Transverse colon (tissue), 4 donors: ENCODE data around the gene ABCG2. TPM values are rescaled to one million over a fixed set of nuclear protein-coding genes. Genes with fewer than 3 reads are reported as not detected.

ENCODE experiments used
- DNase-seq: peaks from one replicate; pipeline ENCODE4 v3.0.0-alpha.2; 2019
- H3K27ac ChIP-seq, 4 donors: fragments of 200-600 bp; sonication (generic); 2 replicates each; pipeline ENCODE4 v1.5.1; 2016 to 2018; ENCODE audit warnings: inconsistent platforms in 4 of 4
- H3K27me3 ChIP-seq: fragments of 200-600 bp; sonication (generic); 2 replicates; pipeline ENCODE4 v1.5.1; 2017; ENCODE audit warnings: inconsistent platforms
- H3K36me3 ChIP-seq, 4 donors: fragments of 200-600 bp; sonication (generic); 2 replicates each; pipeline ENCODE4 v1.5.1; 2017 to 2019; ENCODE audit warnings: inconsistent platforms in 4 of 4
- H3K4me1 ChIP-seq, 4 donors: fragments of 200-600 bp; sonication (generic); 2 replicates each; pipeline ENCODE4 v1.5.1; 2017 to 2020; ENCODE audit warnings: inconsistent platforms in 4 of 4
- H3K4me3 ChIP-seq, 4 donors: fragments of 200-600 bp; sonication (generic); 1 replicate in 1 of 4; 2 replicates in 3 of 4; pipeline versions ENCODE4 v1.5.1 to v1.6.1; 2017 to 2019; ENCODE audit warnings: inconsistent platforms in 4 of 4
- H3K9me3 ChIP-seq, 2 donors: fragments of 200-600 bp; sonication (generic); 2 replicates each; pipeline ENCODE4 v1.5.1; 2017 to 2019; ENCODE audit warnings: inconsistent platforms in 2 of 2
- EP300 ChIP-seq: sonication (generic); formaldehyde crosslinking; IDR thresholded peaks from one replicate; pipeline ENCODE4 v1.6.1; 2017; ENCODE audit warnings: antibody characterized with exemption, low read depth
- POLR2A ChIP-seq: fragments of 450-650 bp; IDR thresholded peaks from one replicate; pipeline ENCODE4 v1.6.1; 2016; ENCODE audit warnings: antibody characterized with exemption, mild to moderate bottlenecking, moderate library complexity
- POLR2AphosphoS5 ChIP-seq, 3 donors: sonication (generic); formaldehyde crosslinking; IDR thresholded peaks; one replicate each; pipeline ENCODE4 v1.6.1; 2016; ENCODE audit warnings: antibody characterized with exemption in 3 of 3
- WGBS, 2 donors: methylation state at CpG; one replicate each; pipeline ENCODE4 v1.1.5; 2018; ENCODE audit warnings: low coverage in 1 of 2; 5-methylcytosine and 5-hydroxymethylcytosine counted together
- in situ Hi-C, 4 donors: fragments of 200-750 bp; cut with MboI; loops; one replicate each; pipeline versions ENCODE4 v1.15.0 to v1.15.1; 2017; ENCODE audit warnings: low sequenced_read_pairs in 3 of 4, low pct_ligation_motif_present in 1 of 4, low pct_unique_long_range_greater_than_20kb in 1 of 4
- intact Hi-C: fragments of 100-400 bp; cut with DNase I; formaldehyde crosslinking; loops from one replicate; pipeline ENCODE4 v1.15.1; 2023; ENCODE audit warnings: low total_unique reads
- small RNA-seq, 4 donors: library from RNA; depleted of rRNA; stranded (forward); fragments of <200 nt; gene quantifications; one replicate each; pipeline ENCODE3, GENCODE V24; 2016
- total RNA-seq, 4 donors: library from RNA; depleted of rRNA; stranded (reverse); fragments of >200 nt; gene quantifications; one replicate each; pipeline ENCODE4 v1.1.0, GENCODE V29; 2016
- TF ChIP-seq, protein P1 (sequence below), 5 experiments: fragments of 200-600 bp in 3 of 5; fragments of 450-650 bp in 2 of 5; sonication (generic) in 3 of 5; IDR thresholded peaks; 1 replicate in 2 of 5; 2 replicates in 3 of 5; pipeline ENCODE4 v1.5.1; 2016 to 2017; ENCODE audit warnings: antibody characterized with exemption in 5 of 5, inconsistent platforms in 3 of 5, mild to moderate bottlenecking in 2 of 5, moderate library complexity in 1 of 5

ABCG2 gene
- total RNA-seq, 4 donors from 2014 or later = 5.6 to 36.6 (median 21.4) TPM

DNA sequence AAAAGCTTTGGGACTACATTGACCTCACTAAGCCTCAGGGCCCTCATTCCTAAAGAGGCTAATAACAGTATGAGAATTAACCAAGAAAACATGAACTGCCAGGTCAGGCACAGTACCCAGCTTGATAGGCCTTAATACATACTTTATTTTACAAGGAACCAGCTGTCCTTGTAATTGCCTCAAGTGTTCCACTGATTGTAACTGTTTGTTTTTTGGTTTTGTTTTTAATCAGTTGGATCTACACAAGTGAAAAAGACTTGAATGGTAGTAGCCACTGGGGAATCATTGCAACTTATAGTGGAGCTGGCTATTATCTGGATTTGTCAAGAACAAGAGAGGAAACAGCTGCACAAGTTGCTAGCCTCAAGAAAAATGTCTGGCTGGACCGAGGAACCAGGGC, 115.4 kb downstream of the ABCG2 start:
- WGBS, 2 donors = 79% methylated on average over 1 of the region's 1 CpG; no CpG with 5 or more reads in 1 of the 2 donors
- peaks cover 0 to 36% (median 5%) of the 10 kb centered on the region in 4 donors for H3K36me3 ChIP-seq
- no peaks in the 10 kb centered on the region for H3K27me3 ChIP-seq
- intact Hi-C loops (no loop called here), in situ Hi-C loops (loop anchor here in 2 of 4 donors (25.0 kb wide), 2 partner anchors 344 to 469 kb away; partner anchors contain the start of genes HERC6 (in 1 of the 2) and PYURF (in 1 of the 2))
- DNase-seq = no peak
- H3K9me3 ChIP-seq = no peaks in the 10 kb centered on the region
- TF ChIP-seq POLR2AphosphoS5 (IDR thresholded peaks at IDR 0.05) (no peak), POLR2A (no peak), EP300 (no peak)
- TF ChIP-seq, protein P1, sequence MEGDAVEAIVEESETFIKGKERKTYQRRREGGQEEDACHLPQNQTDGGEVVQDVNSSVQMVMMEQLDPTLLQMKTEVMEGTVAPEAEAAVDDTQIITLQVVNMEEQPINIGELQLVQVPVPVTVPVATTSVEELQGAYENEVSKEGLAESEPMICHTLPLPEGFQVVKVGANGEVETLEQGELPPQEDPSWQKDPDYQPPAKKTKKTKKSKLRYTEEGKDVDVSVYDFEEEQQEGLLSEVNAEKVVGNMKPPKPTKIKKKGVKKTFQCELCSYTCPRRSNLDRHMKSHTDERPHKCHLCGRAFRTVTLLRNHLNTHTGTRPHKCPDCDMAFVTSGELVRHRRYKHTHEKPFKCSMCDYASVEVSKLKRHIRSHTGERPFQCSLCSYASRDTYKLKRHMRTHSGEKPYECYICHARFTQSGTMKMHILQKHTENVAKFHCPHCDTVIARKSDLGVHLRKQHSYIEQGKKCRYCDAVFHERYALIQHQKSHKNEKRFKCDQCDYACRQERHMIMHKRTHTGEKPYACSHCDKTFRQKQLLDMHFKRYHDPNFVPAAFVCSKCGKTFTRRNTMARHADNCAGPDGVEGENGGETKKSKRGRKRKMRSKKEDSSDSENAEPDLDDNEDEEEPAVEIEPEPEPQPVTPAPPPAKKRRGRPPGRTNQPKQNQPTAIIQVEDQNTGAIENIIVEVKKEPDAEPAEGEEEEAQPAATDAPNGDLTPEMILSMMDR (IDR thresholded peaks at IDR 0.05) = no peak
- H3K4me3 ChIP-seq = no peak overlapping the region
- H3K27ac ChIP-seq = no peak overlapping the region
- H3K4me1 ChIP-seq = peaks cover 0 to 3% (median 0%) of the 10 kb centered on the region in 4 donors

DNA sequence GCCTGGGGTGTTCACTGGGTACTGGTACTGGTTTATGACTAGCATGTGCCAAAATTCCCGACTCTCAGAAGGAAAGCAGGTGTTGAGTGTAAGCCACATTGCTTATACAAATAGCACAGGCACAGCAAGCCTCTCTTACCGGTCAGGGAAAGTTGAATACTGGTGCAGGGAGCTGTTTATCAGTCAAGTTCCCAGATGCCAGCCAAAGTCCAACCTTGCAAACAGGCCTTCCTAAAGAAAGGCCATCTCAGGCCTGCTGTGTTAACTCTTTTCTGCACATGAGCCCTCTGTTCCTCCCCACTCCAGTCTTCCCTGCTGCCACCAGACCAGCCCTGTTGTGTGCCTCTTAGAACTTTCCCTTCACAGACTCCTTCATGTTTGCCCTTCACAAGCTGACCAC, 116.8 kb downstream of the ABCG2 start:
- intact Hi-C loops (no loop called here), in situ Hi-C loops (loop anchor here in 2 of 4 donors (25.0 kb wide), 2 partner anchors 346 to 471 kb away; partner anchors contain the start of genes HERC6 (in 1 of the 2) and PYURF (in 1 of the 2))
- Histone ChIP-seq H3K27me3 (no peaks in the 10 kb centered on the region), H3K4me3 (no peak overlapping the region), H3K36me3 (peaks cover 0 to 30% (median 6%) of the 10 kb centered on the region in 4 donors), H3K9me3 (no peaks in the 10 kb centered on the region), H3K4me1 (peaks cover 0 to 3% (median 0%) of the 10 kb centered on the region in 4 donors), H3K27ac (no peak overlapping the region)
- TF ChIP-seq POLR2AphosphoS5 (IDR thresholded peaks at IDR 0.05) = no peak
- WGBS, 2 donors = 20% methylated on average over 2 of the region's 2 CpGs; no CpG with 5 or more reads in 1 of the 2 donors
- no peak for DNase-seq

DNA sequence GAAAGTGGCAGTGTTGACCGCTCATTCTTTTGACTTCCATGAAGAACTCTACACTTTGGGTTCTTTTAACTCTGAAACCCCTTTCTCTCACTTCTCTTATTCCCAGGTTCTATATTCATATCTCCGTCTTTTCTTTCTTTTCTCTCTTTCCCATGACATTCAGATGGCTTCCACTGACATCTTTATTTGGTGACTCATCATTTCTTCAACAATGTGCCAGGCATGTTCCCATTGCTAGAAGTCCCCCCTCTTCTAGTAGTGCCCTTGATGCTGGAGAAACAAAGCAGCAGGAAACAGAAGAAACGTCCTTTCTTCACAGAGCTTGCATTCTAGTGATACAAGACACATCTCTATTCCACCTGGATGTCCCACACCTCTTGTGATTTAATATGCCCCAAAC, 117.7 kb downstream of the ABCG2 start:
- H3K27ac ChIP-seq = no peak overlapping the region
- intact Hi-C loops (no loop called here), in situ Hi-C loops (loop anchor here in 2 of 4 donors (25.0 kb wide), 2 partner anchors 347 to 472 kb away; partner anchors contain the start of genes HERC6 (in 1 of the 2) and PYURF (in 1 of the 2))
- 93% methylated on average over 3 of the region's 3 CpGs for WGBS, 2 donors
- H3K4me1 ChIP-seq = peaks cover 0 to 3% (median 0%) of the 10 kb centered on the region in 4 donors
- no peak for DNase-seq
- peaks cover 0 to 37% (median 6%) of the 10 kb centered on the region in 4 donors for H3K36me3 ChIP-seq
- H3K9me3 ChIP-seq = no peaks in the 10 kb centered on the region
- H3K4me3 ChIP-seq = no peak overlapping the region
- no peaks in the 10 kb centered on the region for H3K27me3 ChIP-seq
- TF ChIP-seq POLR2A (no peak), EP300 (no peak)
- TF ChIP-seq, protein P1 (IDR thresholded peaks at IDR 0.05) = no peak

Small RNA genes lying within 50 kb of the gene (small RNA-seq; reads per million reads assigned to genes)
- gene RNU6-818P (0 reads per million in 4 donors), gene RNU6ATAC31P (0 reads per million in 4 donors)

Other genes starting within 250 kb of the ABCG2 start
- gene SPP1, start 182.9 kb downstream of the ABCG2 start, total RNA-seq = 10 to 100 TPM in 3 of 4 donors, 1 to 10 TPM in 1; 5.6 to 23.5 (median 13.7) TPM
- gene PKD2, start 151.0 kb downstream of the ABCG2 start, total RNA-seq = 10 to 100 TPM; 15.7 to 48.0 (median 21.5) TPM
- 10 to 100 TPM in 1 of 4 donors, 1 to 10 TPM in 3; 7.6 to 14.8 (median 9.0) TPM for gene PPM1K, start 125.9 kb upstream of the ABCG2 start, total RNA-seq
- gene HERC6, start 220.2 kb upstream of the ABCG2 start, total RNA-seq = 10 to 100 TPM in 1 of 4 donors, 1 to 10 TPM in 3; 3.2 to 15.2 (median 5.8) TPM